Osteocyte (in vitro differentiated cells): ENCODE measurements around the gene HPSE2. TPM values are rescaled to one million over a fixed set of nuclear protein-coding genes. Genes with fewer than 3 reads are reported as not detected.

Experiments
- DNase-seq: peaks from one replicate; pipeline ENCODE4 v3.0.0; 2021; ENCODE audit warnings: mixed read lengths; ENCODE audit not compliant: unreplicated experiment; ENCODE audit errors: extremely low spot score
- H3K27ac Mint-ChIP-seq: one replicate; pipeline ENCODE4 v1.8.0; 2021; ENCODE audit warnings: mild to moderate bottlenecking, mixed read lengths; ENCODE audit not compliant: unreplicated experiment
- H3K27me3 Mint-ChIP-seq: one replicate; pipeline ENCODE4 v1.8.0; 2021; ENCODE audit warnings: mixed read lengths; ENCODE audit not compliant: unreplicated experiment
- H3K36me3 Mint-ChIP-seq: one replicate; pipeline ENCODE4 v1.8.0; 2021; ENCODE audit warnings: mixed read lengths; ENCODE audit not compliant: unreplicated experiment
- H3K4me1 Mint-ChIP-seq: one replicate; pipeline ENCODE4 v1.8.0; 2021; ENCODE audit warnings: mixed read lengths; ENCODE audit not compliant: unreplicated experiment
- H3K4me3 Mint-ChIP-seq: one replicate; pipeline ENCODE4 v1.8.0; 2021; ENCODE audit warnings: mild to moderate bottlenecking, moderate library complexity, mixed read lengths; ENCODE audit not compliant: unreplicated experiment
- H3K9me3 Mint-ChIP-seq: one replicate; pipeline ENCODE4 v1.8.0; 2021; ENCODE audit warnings: mixed read lengths; ENCODE audit not compliant: unreplicated experiment
- CTCF ChIP-seq: fragments of 200-600 bp; sonication (generic); IDR thresholded peaks from 2 replicates; pipeline ENCODE4 v1.5.0; 2021; ENCODE audit warnings: antibody characterized with exemption, mild to moderate bottlenecking, moderate library complexity
- total RNA-seq: library from RNA; stranded (reverse); gene quantifications from 2 replicates; pipeline ENCODE4 v1.2.1, GENCODE V29; 2021

Gene HPSE2
- total RNA-seq, 1 donor from 2014 or later, result not detected

DNA sequence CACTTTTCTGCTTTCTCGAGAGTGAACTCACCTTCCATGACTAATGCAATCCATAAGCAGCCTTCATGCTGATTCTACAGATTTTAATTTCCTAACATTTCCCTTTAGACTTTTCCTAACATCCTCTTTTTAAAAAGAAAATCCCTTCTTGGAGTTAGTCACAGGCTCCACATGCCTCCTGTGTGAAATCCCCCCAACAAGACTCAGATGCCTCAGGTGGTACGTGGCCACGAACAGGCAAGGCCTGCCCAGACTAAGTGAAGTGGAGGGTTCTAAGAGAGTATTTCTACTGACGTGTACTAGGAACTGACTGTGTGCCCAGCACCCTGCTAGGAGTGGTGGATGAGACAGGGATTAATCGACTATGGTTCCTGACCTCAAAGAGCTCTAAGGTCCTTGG is 663.1 kb downstream of the HPSE2 start:
- Mint-ChIP-seq H3K27ac (no peak overlapping the region), H3K4me1 (no peaks in the 10 kb centered on the region), H3K27me3 (peaks cover 3% of the 10 kb centered on the region), H3K4me3 (no peak overlapping the region), H3K36me3 (no peaks in the 10 kb centered on the region), H3K9me3 (no peaks in the 10 kb centered on the region)
- no peak for DNase-seq
- TF ChIP-seq CTCF, result no peak

DNA sequence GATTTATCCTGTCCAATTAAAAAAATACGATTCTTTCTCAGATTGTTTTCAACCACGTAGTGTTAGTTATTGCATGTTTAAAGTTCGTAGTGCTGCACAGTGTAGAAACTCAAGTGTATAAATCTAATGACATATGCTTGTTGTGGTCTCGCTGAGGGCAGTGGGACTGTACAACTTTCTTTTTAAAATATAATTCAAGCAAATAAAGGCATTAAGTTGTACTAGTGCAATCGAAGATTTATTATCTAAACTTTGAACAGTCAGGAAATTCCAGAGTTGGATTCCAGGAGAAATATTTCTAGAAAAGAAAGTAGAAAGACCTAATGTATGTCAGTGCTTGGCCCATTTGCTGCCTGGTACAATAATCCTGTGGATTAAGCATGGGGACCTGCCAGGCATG is 664.8 kb downstream of the HPSE2 start:
- H3K36me3 Mint-ChIP-seq, result no peaks in the 10 kb centered on the region
- no peaks in the 10 kb centered on the region for H3K27me3 Mint-ChIP-seq
- H3K9me3 Mint-ChIP-seq, result no peaks in the 10 kb centered on the region
- no peak for DNase-seq
- no peak overlapping the region for H3K27ac Mint-ChIP-seq
- no peaks in the 10 kb centered on the region for H3K4me1 Mint-ChIP-seq
- H3K4me3 Mint-ChIP-seq, result no peak overlapping the region
- TF ChIP-seq CTCF, result no peak

GRCh38 chr10:98569853-98570252 is 665.8 kb downstream of the HPSE2 start:
- Mint-ChIP-seq H3K4me3 (no peak overlapping the region), H3K4me1 (no peaks in the 10 kb centered on the region), H3K27ac (no peak overlapping the region), H3K36me3 (no peaks in the 10 kb centered on the region), H3K9me3 (no peaks in the 10 kb centered on the region), H3K27me3 (no peaks in the 10 kb centered on the region)
- DNase-seq, result no peak
- no peak for TF ChIP-seq CTCF

GRCh38 chr10:98568551-98568950 is 667.1 kb downstream of the HPSE2 start:
- no peaks in the 10 kb centered on the region for H3K36me3 Mint-ChIP-seq
- no peaks in the 10 kb centered on the region for H3K4me1 Mint-ChIP-seq
- H3K27ac Mint-ChIP-seq, result no peak overlapping the region
- no peak for DNase-seq
- no peaks in the 10 kb centered on the region for H3K9me3 Mint-ChIP-seq
- no peak for TF ChIP-seq CTCF
- H3K27me3 Mint-ChIP-seq, result no peaks in the 10 kb centered on the region
- no peak overlapping the region for H3K4me3 Mint-ChIP-seq

GRCh38 chr10:98567391-98568133 is 668.1 kb downstream of the HPSE2 start:
- DNase-seq, result no peak

More at GRCh38 chr10:98567391-98568133, 668.1 kb downstream of the HPSE2 start:
- no peak for TF ChIP-seq CTCF
- H3K9me3 Mint-ChIP-seq, result no peaks in the 10 kb centered on the region
- H3K4me1 Mint-ChIP-seq, result no peaks in the 10 kb centered on the region
- H3K4me3 Mint-ChIP-seq, result no peak overlapping the region
- H3K27ac Mint-ChIP-seq, result no peak overlapping the region
- H3K27me3 Mint-ChIP-seq, result no peaks in the 10 kb centered on the region
- H3K36me3 Mint-ChIP-seq, result no peaks in the 10 kb centered on the region
